Uterus (tissue), 2 donors: Measurements from ENCODE around the gene XDH.

Source experiments
- POLR2A ChIP-seq, 2 donors: fragments of 450-650 bp; IDR thresholded peaks; one replicate each; pipeline ENCODE4 v1.6.1; 2016; ENCODE audit warnings: antibody characterized with exemption in 2 of 2, mild to moderate bottlenecking in 1 of 2, moderate library complexity in 1 of 2
- TF ChIP-seq, protein P1 (sequence below), 4 experiments: fragments of 200-600 bp in 2 of 4; fragments of 450-650 bp in 2 of 4; sonication (generic) in 2 of 4; IDR thresholded peaks; one replicate each; pipeline ENCODE4 v1.5.1; 2016 to 2019; ENCODE audit warnings: antibody characterized with exemption in 4 of 4, mild to moderate bottlenecking in 2 of 4, moderate library complexity in 1 of 4

DNA sequence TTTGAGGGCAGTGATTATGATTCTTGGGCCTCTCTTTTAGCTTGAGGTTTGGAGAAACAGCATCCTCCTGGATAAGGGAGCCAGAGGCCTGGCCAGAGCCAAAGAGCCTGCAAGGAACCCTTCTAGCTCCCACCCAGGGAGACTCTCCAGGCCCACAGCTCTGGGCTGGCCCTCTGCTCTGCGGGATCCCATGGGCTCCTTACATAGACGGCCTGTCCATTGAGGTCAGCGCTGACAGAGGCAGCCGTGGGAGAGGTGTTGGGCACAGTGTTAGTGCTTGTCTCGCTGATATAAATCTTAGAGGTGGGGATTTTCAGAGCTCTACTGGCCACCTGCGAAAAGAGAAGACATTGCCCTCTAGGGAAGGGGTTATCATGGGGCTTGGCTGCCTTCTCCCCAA, 67.2 kb downstream of the XDH start:
- TF ChIP-seq, protein P1, sequence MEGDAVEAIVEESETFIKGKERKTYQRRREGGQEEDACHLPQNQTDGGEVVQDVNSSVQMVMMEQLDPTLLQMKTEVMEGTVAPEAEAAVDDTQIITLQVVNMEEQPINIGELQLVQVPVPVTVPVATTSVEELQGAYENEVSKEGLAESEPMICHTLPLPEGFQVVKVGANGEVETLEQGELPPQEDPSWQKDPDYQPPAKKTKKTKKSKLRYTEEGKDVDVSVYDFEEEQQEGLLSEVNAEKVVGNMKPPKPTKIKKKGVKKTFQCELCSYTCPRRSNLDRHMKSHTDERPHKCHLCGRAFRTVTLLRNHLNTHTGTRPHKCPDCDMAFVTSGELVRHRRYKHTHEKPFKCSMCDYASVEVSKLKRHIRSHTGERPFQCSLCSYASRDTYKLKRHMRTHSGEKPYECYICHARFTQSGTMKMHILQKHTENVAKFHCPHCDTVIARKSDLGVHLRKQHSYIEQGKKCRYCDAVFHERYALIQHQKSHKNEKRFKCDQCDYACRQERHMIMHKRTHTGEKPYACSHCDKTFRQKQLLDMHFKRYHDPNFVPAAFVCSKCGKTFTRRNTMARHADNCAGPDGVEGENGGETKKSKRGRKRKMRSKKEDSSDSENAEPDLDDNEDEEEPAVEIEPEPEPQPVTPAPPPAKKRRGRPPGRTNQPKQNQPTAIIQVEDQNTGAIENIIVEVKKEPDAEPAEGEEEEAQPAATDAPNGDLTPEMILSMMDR (IDR thresholded peaks at IDR 0.05) = no peak
- no peak for TF ChIP-seq POLR2A (IDR thresholded peaks at IDR 0.05)
